Neural progenitor cell (in vitro differentiated cells): Measurements from ENCODE around the gene JPT2. TPM values are rescaled to one million over a fixed set of nuclear protein-coding genes. Genes with fewer than 3 reads are reported as not detected.

ENCODE experiments used
- DNase-seq: peaks from one replicate; pipeline ENCODE4 v3.0.0-alpha.2; 2016; ENCODE audit warnings: low spot score
- H2AFZ ChIP-seq: fragments of 200-600 bp; sonication (generic); replicated peaks from 2 replicates; pipeline ENCODE4 v1.6.1; 2016; ENCODE audit warnings: antibody characterized with exemption
- H3F3A ChIP-seq: fragments of 200-600 bp; sonication (generic); 2 replicates; pipeline ENCODE4 v1.6.1; 2016; ENCODE audit warnings: antibody characterized with exemption, low read depth
- H3K27ac ChIP-seq: fragments of 200-600 bp; sonication (generic); 2 replicates; pipeline ENCODE4 v1.5.1; 2016; ENCODE audit warnings: mild to moderate bottlenecking
- H3K27me3 ChIP-seq: fragments of 200-600 bp; sonication (generic); 2 replicates; pipeline ENCODE4 v1.6.1; 2016; ENCODE audit warnings: mild to moderate bottlenecking, moderate library complexity
- H3K36me3 ChIP-seq: fragments of 200-600 bp; sonication (generic); 2 replicates; pipeline ENCODE4 v1.5.1; 2016
- H3K4me1 ChIP-seq: fragments of 200-600 bp; sonication (generic); 2 replicates; pipeline ENCODE4 v1.6.1; 2016; ENCODE audit warnings: mixed run types
- H3K4me2 ChIP-seq: fragments of 200-600 bp; sonication (generic); 2 replicates; pipeline ENCODE4 v1.6.1; 2016
- H3K4me3 ChIP-seq: fragments of 200-600 bp; sonication (generic); 2 replicates; pipeline ENCODE4 v1.5.1; 2016
- H3K79me2 ChIP-seq: fragments of 200-600 bp; sonication (generic); 2 replicates; pipeline ENCODE4 v1.6.1; 2016; ENCODE audit warnings: low read depth
- H3K9ac ChIP-seq: fragments of 200-600 bp; sonication (generic); 2 replicates; pipeline ENCODE4 v1.6.1; 2016
- H3K9me3 ChIP-seq: fragments of 200-600 bp; sonication (generic); 2 replicates; pipeline ENCODE4 v1.5.1; 2016; ENCODE audit warnings: low read depth
- H4K20me1 ChIP-seq: fragments of 200-600 bp; sonication (generic); 2 replicates; pipeline ENCODE4 v1.6.1; 2016; ENCODE audit warnings: low read depth
- H3K27ac Mint-ChIP-seq: 3 replicates; pipeline ENCODE4 v1.8.0; 2021; ENCODE audit warnings: mixed read lengths
- H3K27me3 Mint-ChIP-seq: 2 replicates; pipeline ENCODE4 v1.8.0; 2022; ENCODE audit warnings: low read depth, mild to moderate bottlenecking, inconsistent platforms, moderate library complexity, mixed read lengths; ENCODE audit not compliant: insufficient read depth
- H3K36me3 Mint-ChIP-seq: 3 replicates; pipeline ENCODE4 v1.8.0; 2021; ENCODE audit warnings: mixed read lengths
- H3K4me1 Mint-ChIP-seq: 3 replicates; pipeline ENCODE4 v1.8.0; 2021; ENCODE audit warnings: mixed read lengths
- H3K4me3 Mint-ChIP-seq: 3 replicates; pipeline ENCODE4 v1.8.0; 2021; ENCODE audit warnings: mild to moderate bottlenecking, moderate library complexity, mixed read lengths
- H3K9me3 Mint-ChIP-seq: 3 replicates; pipeline ENCODE4 v1.8.0; 2020; ENCODE audit warnings: mixed read lengths
- EZH2 ChIP-seq: fragments of 200-600 bp; sonication (generic); IDR thresholded peaks from 2 replicates; pipeline ENCODE4 v1.6.1; 2017; ENCODE audit warnings: antibody characterized with exemption, mild to moderate bottlenecking, moderate library complexity
- EZH2phosphoT487 ChIP-seq: fragments of 200-600 bp; sonication (generic); IDR thresholded peaks from 2 replicates; pipeline ENCODE4 v1.6.1; 2017; ENCODE audit warnings: antibody characterized with exemption
- total RNA-seq: library from RNA; depleted of rRNA; stranded (reverse); fragments of >200 nt; gene quantifications from 2 replicates; pipeline ENCODE4 v1.2.3, GENCODE V29; 2015; ENCODE audit warnings: low replicate concordance
- TF ChIP-seq, protein P1 (sequence below): fragments of 200-600 bp; sonication (generic); IDR thresholded peaks from 2 replicates; pipeline ENCODE4 v1.5.1; 2017; ENCODE audit warnings: antibody characterized with exemption, mild to moderate bottlenecking

Gene JPT2
- total RNA-seq, 1 donor from 2014 or later: 187 TPM

DNA sequence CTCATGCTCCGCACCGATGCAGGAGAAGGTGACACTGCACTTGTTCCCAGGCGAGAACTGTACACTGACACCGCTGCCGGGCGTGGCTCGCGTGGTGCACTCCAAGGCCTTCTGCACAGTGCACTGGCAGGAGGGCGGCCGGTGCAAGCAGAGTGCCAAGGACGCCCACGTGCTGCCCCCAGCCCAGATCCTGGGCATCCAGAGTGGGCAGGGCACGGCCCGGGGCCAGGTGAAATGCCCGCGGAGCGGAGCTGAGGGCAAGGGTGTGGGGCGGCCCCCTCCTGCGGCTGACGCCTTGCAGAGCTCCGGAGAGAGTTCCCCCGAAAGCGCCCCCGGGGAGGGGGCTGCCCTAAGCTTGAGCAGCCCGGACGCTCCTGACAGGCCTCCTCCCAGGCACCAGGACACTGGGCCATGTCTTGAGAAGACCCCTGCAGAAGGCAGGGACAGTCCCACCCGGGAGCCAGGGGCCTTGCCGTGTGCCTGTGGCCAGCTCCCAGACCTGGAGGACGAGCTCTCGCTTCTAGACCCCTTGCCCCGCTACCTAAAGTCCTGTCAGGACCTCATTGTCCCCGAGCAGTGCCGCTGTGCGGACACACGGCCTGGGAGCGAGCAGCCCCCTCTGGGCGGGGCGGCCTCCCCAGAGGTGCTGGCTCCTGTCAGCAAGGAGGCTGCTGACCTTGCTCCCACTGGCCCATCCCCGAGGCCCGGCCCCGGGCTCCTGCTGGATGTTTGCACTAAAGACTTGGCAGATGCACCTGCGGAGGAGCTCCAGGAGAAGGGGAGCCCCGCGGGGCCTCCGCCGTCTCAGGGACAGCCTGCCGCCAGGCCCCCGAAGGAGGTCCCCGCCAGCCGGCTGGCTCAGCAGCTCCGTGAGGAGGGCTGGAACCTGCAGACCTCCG, 21.9 kb upstream of the JPT2 start:
- H4K20me1 ChIP-seq: peaks cover 7% of the 10 kb centered on the region
- H3K79me2 ChIP-seq: no peaks in the 10 kb centered on the region
- no peaks in the 10 kb centered on the region for H3K36me3 ChIP-seq
- no peak overlapping the region for H3K4me2 ChIP-seq
- Mint-ChIP-seq H3K27me3 (peaks cover 3% of the 10 kb centered on the region), H3K4me3 (no peak overlapping the region), H3K9me3 (no peaks in the 10 kb centered on the region), H3K4me1 (no peaks in the 10 kb centered on the region), H3K36me3 (peaks cover 15% of the 10 kb centered on the region), H3K27ac (no peak overlapping the region)
- H2AFZ ChIP-seq: no peak overlapping the region
- H3F3A ChIP-seq: no peaks in the 10 kb centered on the region
- no peaks in the 10 kb centered on the region for H3K4me1 ChIP-seq
- H3K9me3 ChIP-seq: no peaks in the 10 kb centered on the region
- TF ChIP-seq, protein P1, sequence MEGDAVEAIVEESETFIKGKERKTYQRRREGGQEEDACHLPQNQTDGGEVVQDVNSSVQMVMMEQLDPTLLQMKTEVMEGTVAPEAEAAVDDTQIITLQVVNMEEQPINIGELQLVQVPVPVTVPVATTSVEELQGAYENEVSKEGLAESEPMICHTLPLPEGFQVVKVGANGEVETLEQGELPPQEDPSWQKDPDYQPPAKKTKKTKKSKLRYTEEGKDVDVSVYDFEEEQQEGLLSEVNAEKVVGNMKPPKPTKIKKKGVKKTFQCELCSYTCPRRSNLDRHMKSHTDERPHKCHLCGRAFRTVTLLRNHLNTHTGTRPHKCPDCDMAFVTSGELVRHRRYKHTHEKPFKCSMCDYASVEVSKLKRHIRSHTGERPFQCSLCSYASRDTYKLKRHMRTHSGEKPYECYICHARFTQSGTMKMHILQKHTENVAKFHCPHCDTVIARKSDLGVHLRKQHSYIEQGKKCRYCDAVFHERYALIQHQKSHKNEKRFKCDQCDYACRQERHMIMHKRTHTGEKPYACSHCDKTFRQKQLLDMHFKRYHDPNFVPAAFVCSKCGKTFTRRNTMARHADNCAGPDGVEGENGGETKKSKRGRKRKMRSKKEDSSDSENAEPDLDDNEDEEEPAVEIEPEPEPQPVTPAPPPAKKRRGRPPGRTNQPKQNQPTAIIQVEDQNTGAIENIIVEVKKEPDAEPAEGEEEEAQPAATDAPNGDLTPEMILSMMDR: no peak
- TF ChIP-seq EZH2 (no peak), EZH2phosphoT487 (no peak)
- H3K4me3 ChIP-seq: no peak overlapping the region
- H3K27ac ChIP-seq: no peak overlapping the region
- no peak for DNase-seq
- H3K27me3 ChIP-seq: no peaks in the 10 kb centered on the region
- H3K9ac ChIP-seq: no peak overlapping the region

DNA sequence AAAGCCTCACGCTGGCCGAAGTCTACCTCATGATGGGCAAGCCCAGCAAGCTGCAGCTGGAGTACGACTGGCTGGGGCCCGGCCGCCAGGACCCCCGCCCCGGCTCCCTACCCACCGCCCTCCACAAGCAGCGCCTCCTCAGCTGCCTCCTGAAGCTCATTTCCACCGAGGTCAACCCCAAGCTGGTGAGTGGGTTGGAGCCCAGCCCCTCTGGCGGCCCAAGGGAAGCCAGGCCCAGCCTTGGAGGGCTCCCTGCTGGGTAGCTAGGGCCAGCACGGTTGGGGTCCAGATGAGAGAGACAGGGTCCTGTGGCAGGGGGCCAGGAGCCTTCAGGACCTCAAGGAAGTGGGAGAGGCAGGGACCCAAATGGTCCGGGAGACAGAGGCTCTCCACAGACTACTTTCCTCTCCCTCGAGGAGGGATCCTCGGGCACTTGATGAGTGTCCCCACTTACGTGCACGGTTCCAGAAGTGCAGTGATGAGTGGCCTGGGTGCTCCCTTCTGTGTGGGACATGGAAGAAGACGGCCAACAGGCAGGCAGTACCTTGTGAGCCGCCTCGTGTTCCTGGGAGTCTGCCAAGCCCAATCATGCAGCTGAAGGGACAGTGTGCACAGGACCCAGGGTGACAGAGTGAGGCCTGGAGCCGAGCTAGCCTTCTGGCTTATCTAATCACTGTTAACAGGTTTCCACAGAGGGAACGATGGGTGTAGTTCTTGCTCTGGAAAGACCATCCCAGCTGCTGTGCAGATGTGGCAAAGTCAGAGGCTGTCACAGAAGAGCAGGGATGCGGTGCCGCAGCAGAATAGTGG, 21.1 kb upstream of the JPT2 start:
- H3F3A ChIP-seq: no peaks in the 10 kb centered on the region
- H3K4me3 ChIP-seq: no peak overlapping the region
- H3K27me3 ChIP-seq: no peaks in the 10 kb centered on the region
- Mint-ChIP-seq H3K4me3 (no peak overlapping the region), H3K9me3 (no peaks in the 10 kb centered on the region), H3K36me3 (peaks cover 10% of the 10 kb centered on the region), H3K27me3 (no peaks in the 10 kb centered on the region), H3K27ac (no peak overlapping the region), H3K4me1 (no peaks in the 10 kb centered on the region)
- H3K79me2 ChIP-seq: no peaks in the 10 kb centered on the region
- H3K9me3 ChIP-seq: no peaks in the 10 kb centered on the region
- no peak for DNase-seq
- H3K4me2 ChIP-seq: no peak overlapping the region
- H4K20me1 ChIP-seq: no peaks in the 10 kb centered on the region
- H3K9ac ChIP-seq: no peak overlapping the region
- no peak overlapping the region for H3K27ac ChIP-seq
- H3K36me3 ChIP-seq: no peaks in the 10 kb centered on the region
- TF ChIP-seq EZH2: no peak
- TF ChIP-seq, protein P1: no peak
- no peak for TF ChIP-seq EZH2phosphoT487
- H3K4me1 ChIP-seq: no peaks in the 10 kb centered on the region
- H2AFZ ChIP-seq: no peak overlapping the region

DNA sequence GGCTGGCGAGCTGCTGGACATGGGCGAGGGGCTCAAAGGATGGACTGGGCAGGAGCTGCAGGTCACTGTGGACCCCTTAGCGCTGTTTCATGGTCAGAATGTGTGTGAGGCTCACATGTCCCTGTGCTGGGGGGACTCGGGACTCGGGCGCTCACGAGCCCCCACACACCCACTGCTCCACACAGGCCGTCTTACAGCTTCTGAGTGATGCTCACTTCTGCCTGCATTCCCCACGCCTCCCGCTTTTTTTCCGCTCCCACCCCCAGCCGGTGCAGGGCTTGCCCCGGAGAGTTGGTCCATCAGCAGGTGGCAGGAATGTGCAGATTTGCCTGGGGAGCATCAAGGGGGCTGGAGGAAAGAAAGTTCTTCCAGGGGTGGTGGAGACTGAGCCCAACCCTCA, 20.2 kb upstream of the JPT2 start:
- Mint-ChIP-seq H3K4me3 (no peak overlapping the region), H3K9me3 (no peaks in the 10 kb centered on the region), H3K27ac (no peak overlapping the region), H3K27me3 (no peaks in the 10 kb centered on the region), H3K36me3 (peaks cover 11% of the 10 kb centered on the region), H3K4me1 (no peaks in the 10 kb centered on the region)
- no peaks in the 10 kb centered on the region for H4K20me1 ChIP-seq
- no peaks in the 10 kb centered on the region for H3F3A ChIP-seq
- H3K36me3 ChIP-seq: no peaks in the 10 kb centered on the region
- H3K4me1 ChIP-seq: no peaks in the 10 kb centered on the region
- H3K79me2 ChIP-seq: no peaks in the 10 kb centered on the region
- no peak for DNase-seq
- H3K4me2 ChIP-seq: no peak overlapping the region
- no peaks in the 10 kb centered on the region for H3K27me3 ChIP-seq
- H3K4me3 ChIP-seq: no peak overlapping the region
- no peak overlapping the region for H3K9ac ChIP-seq
- no peak overlapping the region for H3K27ac ChIP-seq
- H3K9me3 ChIP-seq: no peaks in the 10 kb centered on the region
- H2AFZ ChIP-seq: no peak overlapping the region
- TF ChIP-seq EZH2 (no peak), EZH2phosphoT487 (no peak)
- TF ChIP-seq, protein P1: no peak
